HEK293 (cell line): ENCODE measurements around the gene N4BP3.

Source experiments
- CTCF ChIA-PET: fragments of 350-600 bp; formaldehyde crosslinking; extraction: SDS; loops from one replicate; lab custom pipeline; 2021; ENCODE audit warnings: antibody characterized with exemption; lab: Yijun Ruan, JAX
- POLR2A ChIA-PET: fragments of 300-600 bp; formaldehyde crosslinking; extraction: SDS; loops from one replicate; lab custom pipeline; 2020; ENCODE audit warnings: antibody characterized with exemption, inconsistent platforms; lab: Yijun Ruan, JAX
- H3K27ac ChIP-seq: fragments of 200-500 bp; sonication (Bioruptor generic); 2 replicates; pipeline ENCODE4 v1.5.1; 2014; ENCODE audit warnings: low read depth, low read length, control low read depth, inconsistent platforms; ENCODE audit errors: extremely low read depth
- H3K36me3 ChIP-seq, 2 experiments: fragments of 200-500 bp in 1 of 2; sonication (Bioruptor generic) in 1 of 2; 1 replicate in 1 of 2; 2 replicates in 1 of 2; pipeline ENCODE4 v1.5.1; 2014 to 2017; ENCODE audit warnings: inconsistent platforms in 2 of 2, low read length in 2 of 2; ENCODE audit not compliant: control insufficient read depth in 2 of 2, insufficient read depth in 1 of 2
- H3K4me1 ChIP-seq: fragments of 200-500 bp; sonication (Bioruptor generic); 2 replicates; pipeline ENCODE4 v1.5.1; 2014; ENCODE audit warnings: mild to moderate bottlenecking, low read length, inconsistent platforms; ENCODE audit not compliant: control insufficient read depth, insufficient read depth
- H3K4me3 ChIP-seq: 2 replicates; pipeline ENCODE4 v1.5.1; 2011; ENCODE audit warnings: low read depth, mild to moderate bottlenecking, control low read depth, low read length, moderate library complexity
- H3K9me3 ChIP-seq: fragments of 200-500 bp; sonication (Bioruptor generic); 2 replicates; pipeline ENCODE4 v1.5.1; 2014; ENCODE audit warnings: low read depth, low read length, inconsistent platforms; ENCODE audit not compliant: control insufficient read depth, insufficient read depth
- FEZF1 ChIP-seq: fragments of 450-650 bp; formaldehyde crosslinking; IDR thresholded peaks from 2 replicates; pipeline ENCODE4 v1.5.1; 2016; ENCODE audit warnings: missing biosample characterization, missing genetic modification characterization
- OSR2 ChIP-seq: fragments of 450-650 bp; formaldehyde crosslinking; IDR thresholded peaks from 2 replicates; pipeline ENCODE4 v1.5.1; 2016; ENCODE audit warnings: missing biosample characterization, missing genetic modification characterization
- SCRT2 ChIP-seq: fragments of 450-650 bp; formaldehyde crosslinking; IDR thresholded peaks from 2 replicates; pipeline ENCODE4 v1.5.1; 2016; ENCODE audit warnings: missing biosample characterization, missing genetic modification characterization
- SP2 ChIP-seq: fragments of 450-650 bp; formaldehyde crosslinking; IDR thresholded peaks from 2 replicates; pipeline ENCODE4 v1.5.1; 2016; ENCODE audit warnings: missing biosample characterization, missing genetic modification characterization
- SP7 ChIP-seq: fragments of 450-650 bp; formaldehyde crosslinking; IDR thresholded peaks from 2 replicates; pipeline ENCODE4 v1.5.1; 2016; ENCODE audit warnings: missing biosample characterization, missing genetic modification characterization
- ZBTB26 ChIP-seq: fragments of 450-650 bp; formaldehyde crosslinking; optimal IDR thresholded peaks from 2 replicates; pipeline ENCODE3; 2016; ENCODE audit warnings: missing biosample characterization, mild to moderate bottlenecking, missing genetic modification characterization
- ZBTB48 ChIP-seq: fragments of 450-650 bp; formaldehyde crosslinking; IDR thresholded peaks from 2 replicates; pipeline ENCODE4 v1.5.1; 2016; ENCODE audit warnings: missing biosample characterization, missing genetic modification characterization
- ZNF10 ChIP-seq: fragments of 450-650 bp; formaldehyde crosslinking; IDR thresholded peaks from 2 replicates; pipeline ENCODE4 v1.5.1; 2017; ENCODE audit warnings: missing biosample characterization, missing genetic modification characterization
- ZNF184 ChIP-seq: fragments of 450-650 bp; IDR thresholded peaks from 2 replicates; pipeline ENCODE4 v1.5.1; 2018; ENCODE audit warnings: missing biosample characterization, mild to moderate bottlenecking, missing genetic modification characterization
- ZNF221 ChIP-seq: fragments of 450-650 bp; formaldehyde crosslinking; IDR thresholded peaks from 2 replicates; pipeline ENCODE4 v1.5.1; 2017; ENCODE audit warnings: missing biosample characterization, missing genetic modification characterization, borderline replicate concordance
- ZNF362 ChIP-seq: fragments of 450-650 bp; formaldehyde crosslinking; IDR thresholded peaks from 2 replicates; pipeline ENCODE4 v1.5.1; 2016; ENCODE audit warnings: missing biosample characterization, missing genetic modification characterization
- ZNF394 ChIP-seq: fragments of 450-650 bp; formaldehyde crosslinking; IDR thresholded peaks from 2 replicates; pipeline ENCODE4 v1.5.1; 2016; ENCODE audit warnings: missing biosample characterization, missing genetic modification characterization, mild to moderate bottlenecking, moderate library complexity, borderline replicate concordance
- ZNF426 ChIP-seq: fragments of 450-650 bp; formaldehyde crosslinking; IDR thresholded peaks from 2 replicates; pipeline ENCODE4 v1.5.1; 2017; ENCODE audit warnings: missing biosample characterization, missing genetic modification characterization, mild to moderate bottlenecking, inconsistent platforms, moderate library complexity
- ZNF48 ChIP-seq: fragments of 450-650 bp; formaldehyde crosslinking; IDR thresholded peaks from 2 replicates; pipeline ENCODE4 v1.5.1; 2016; ENCODE audit warnings: missing biosample characterization, missing genetic modification characterization
- ZNF555 ChIP-seq: fragments of 450-650 bp; formaldehyde crosslinking; conservative IDR thresholded peaks from 2 replicates; pipeline ENCODE4 v1.5.1; 2017; ENCODE audit warnings: missing biosample characterization, mild to moderate bottlenecking, missing genetic modification characterization, inconsistent platforms
- ZNF658 ChIP-seq: fragments of 450-650 bp; formaldehyde crosslinking; IDR thresholded peaks from 2 replicates; pipeline ENCODE4; 2016; ENCODE audit warnings: missing biosample characterization, missing genetic modification characterization
- ZNF837 ChIP-seq: fragments of 450-650 bp; formaldehyde crosslinking; IDR thresholded peaks from 2 replicates; pipeline ENCODE4 v1.5.1; 2016; ENCODE audit warnings: missing biosample characterization, missing genetic modification characterization
- TF ChIP-seq, protein P1 (sequence below): fragments of 450-650 bp; formaldehyde crosslinking; IDR thresholded peaks from 2 replicates; pipeline ENCODE4 v1.5.1; 2016; ENCODE audit warnings: missing biosample characterization, missing genetic modification characterization
- TF ChIP-seq, protein P2 (sequence below): IDR thresholded peaks from 2 replicates; pipeline ENCODE4 v1.6.1; 2011; ENCODE audit warnings: mild to moderate bottlenecking, low read depth, low read length, borderline replicate concordance
- TF ChIP-seq, protein P3 (sequence below): fragments of 450-650 bp; formaldehyde crosslinking; IDR thresholded peaks from 2 replicates; pipeline ENCODE4 v1.5.1; 2016; ENCODE audit warnings: missing biosample characterization, missing genetic modification characterization
- TF ChIP-seq, protein P4 (sequence below): fragments of 450-650 bp; formaldehyde crosslinking; IDR thresholded peaks from 2 replicates; pipeline ENCODE4 v1.5.1; 2017; ENCODE audit warnings: missing biosample characterization, missing genetic modification characterization

The N4BP3 gene

DNA sequence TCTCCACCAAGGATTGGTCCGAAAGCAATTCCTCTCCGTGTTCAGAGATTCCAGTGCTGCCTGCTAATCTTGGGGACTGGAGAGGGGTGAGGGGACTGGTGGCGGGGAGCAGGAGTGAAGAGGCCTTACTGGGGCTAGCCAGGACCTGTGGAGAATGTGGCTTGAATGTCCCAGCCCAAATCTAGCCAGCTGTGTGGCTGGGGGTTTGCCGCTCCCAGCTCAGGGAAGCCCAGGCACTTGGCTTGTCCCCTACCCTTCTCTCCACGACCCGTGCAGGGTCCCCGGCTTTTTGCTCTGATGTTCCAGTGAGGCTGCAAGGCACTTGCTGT is 2.4 kb downstream of the N4BP3 start:
- no peaks in the 10 kb centered on the region for H3K4me1 ChIP-seq
- POLR2A ChIA-PET = interaction anchor here (0.6 to 2.0 kb wide), 3 partner anchors 16 to 83 kb away, joined by 3 to 8 read pairs (median 4); partner anchors contain the start of genes NHP2 and RMND5B
- CTCF ChIA-PET = interaction anchor here (0.6 kb wide), 1 partner anchor 588 kb away, joined by 3 read pairs; no protein-coding TSS in a partner anchor
- H3K4me3 ChIP-seq = no peak overlapping the region
- H3K9me3 ChIP-seq = no peaks in the 10 kb centered on the region
- TF ChIP-seq ZNF221 = no peak
- no peak for TF ChIP-seq ZNF394 (tag by site-specific recombination)
- TF ChIP-seq OSR2 (tag by site-specific recombination) = no peak
- TF ChIP-seq ZNF184 = no peak
- no peak for TF ChIP-seq SP2 (tag by site-specific recombination)
- no peak overlapping the region for H3K27ac ChIP-seq
- no peaks in the 10 kb centered on the region for H3K36me3 ChIP-seq

- Histone ChIP-seq H3K4me1 (0 out of 2 replicates have a peak, but pooled peaks cover under 1% of the 10 kb centered on the region), H3K9me3 (no peaks in the 10 kb centered on the region), H3K4me3 (no peak overlapping the region), H3K36me3 (no peaks in the 10 kb centered on the region), H3K27ac (no peak overlapping the region)
- ChIA-PET CTCF (no interaction called here), POLR2A (interaction anchor here (0.6 to 2.0 kb wide), 4 partner anchors 15 to 88 kb away, joined by 3 to 8 read pairs (median 4); partner anchors contain the start of genes HNRNPAB, NHP2 and RMND5B)
- TF ChIP-seq ZNF837 (tag by site-specific recombination) (no peak), FEZF1 (tag by site-specific recombination) (no peak), SCRT2 (tag by site-specific recombination) (no peak), SP7 (tag by site-specific recombination) (no peak), ZBTB26 (no peak), OSR2 (tag by site-specific recombination) (no peak), ZNF555 (tag by site-specific recombination) (no peak), ZNF362 (tag by site-specific recombination) (no peak), ZBTB48 (no peak), ZNF426 (tag by site-specific recombination) (no peak), ZNF10 (tag by site-specific recombination) (no peak), ZNF658 (tag by site-specific recombination) (no peak), ZNF48 (no peak)
- TF ChIP-seq, protein P1, sequence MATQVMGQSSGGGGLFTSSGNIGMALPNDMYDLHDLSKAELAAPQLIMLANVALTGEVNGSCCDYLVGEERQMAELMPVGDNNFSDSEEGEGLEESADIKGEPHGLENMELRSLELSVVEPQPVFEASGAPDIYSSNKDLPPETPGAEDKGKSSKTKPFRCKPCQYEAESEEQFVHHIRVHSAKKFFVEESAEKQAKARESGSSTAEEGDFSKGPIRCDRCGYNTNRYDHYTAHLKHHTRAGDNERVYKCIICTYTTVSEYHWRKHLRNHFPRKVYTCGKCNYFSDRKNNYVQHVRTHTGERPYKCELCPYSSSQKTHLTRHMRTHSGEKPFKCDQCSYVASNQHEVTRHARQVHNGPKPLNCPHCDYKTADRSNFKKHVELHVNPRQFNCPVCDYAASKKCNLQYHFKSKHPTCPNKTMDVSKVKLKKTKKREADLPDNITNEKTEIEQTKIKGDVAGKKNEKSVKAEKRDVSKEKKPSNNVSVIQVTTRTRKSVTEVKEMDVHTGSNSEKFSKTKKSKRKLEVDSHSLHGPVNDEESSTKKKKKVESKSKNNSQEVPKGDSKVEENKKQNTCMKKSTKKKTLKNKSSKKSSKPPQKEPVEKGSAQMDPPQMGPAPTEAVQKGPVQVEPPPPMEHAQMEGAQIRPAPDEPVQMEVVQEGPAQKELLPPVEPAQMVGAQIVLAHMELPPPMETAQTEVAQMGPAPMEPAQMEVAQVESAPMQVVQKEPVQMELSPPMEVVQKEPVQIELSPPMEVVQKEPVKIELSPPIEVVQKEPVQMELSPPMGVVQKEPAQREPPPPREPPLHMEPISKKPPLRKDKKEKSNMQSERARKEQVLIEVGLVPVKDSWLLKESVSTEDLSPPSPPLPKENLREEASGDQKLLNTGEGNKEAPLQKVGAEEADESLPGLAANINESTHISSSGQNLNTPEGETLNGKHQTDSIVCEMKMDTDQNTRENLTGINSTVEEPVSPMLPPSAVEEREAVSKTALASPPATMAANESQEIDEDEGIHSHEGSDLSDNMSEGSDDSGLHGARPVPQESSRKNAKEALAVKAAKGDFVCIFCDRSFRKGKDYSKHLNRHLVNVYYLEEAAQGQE = no peak
- TF ChIP-seq, protein P2, sequence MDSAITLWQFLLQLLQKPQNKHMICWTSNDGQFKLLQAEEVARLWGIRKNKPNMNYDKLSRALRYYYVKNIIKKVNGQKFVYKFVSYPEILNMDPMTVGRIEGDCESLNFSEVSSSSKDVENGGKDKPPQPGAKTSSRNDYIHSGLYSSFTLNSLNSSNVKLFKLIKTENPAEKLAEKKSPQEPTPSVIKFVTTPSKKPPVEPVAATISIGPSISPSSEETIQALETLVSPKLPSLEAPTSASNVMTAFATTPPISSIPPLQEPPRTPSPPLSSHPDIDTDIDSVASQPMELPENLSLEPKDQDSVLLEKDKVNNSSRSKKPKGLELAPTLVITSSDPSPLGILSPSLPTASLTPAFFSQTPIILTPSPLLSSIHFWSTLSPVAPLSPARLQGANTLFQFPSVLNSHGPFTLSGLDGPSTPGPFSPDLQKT = no peak
- TF ChIP-seq, protein P3, sequence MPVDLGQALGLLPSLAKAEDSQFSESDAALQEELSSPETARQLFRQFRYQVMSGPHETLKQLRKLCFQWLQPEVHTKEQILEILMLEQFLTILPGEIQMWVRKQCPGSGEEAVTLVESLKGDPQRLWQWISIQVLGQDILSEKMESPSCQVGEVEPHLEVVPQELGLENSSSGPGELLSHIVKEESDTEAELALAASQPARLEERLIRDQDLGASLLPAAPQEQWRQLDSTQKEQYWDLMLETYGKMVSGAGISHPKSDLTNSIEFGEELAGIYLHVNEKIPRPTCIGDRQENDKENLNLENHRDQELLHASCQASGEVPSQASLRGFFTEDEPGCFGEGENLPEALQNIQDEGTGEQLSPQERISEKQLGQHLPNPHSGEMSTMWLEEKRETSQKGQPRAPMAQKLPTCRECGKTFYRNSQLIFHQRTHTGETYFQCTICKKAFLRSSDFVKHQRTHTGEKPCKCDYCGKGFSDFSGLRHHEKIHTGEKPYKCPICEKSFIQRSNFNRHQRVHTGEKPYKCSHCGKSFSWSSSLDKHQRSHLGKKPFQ (tag by site-specific recombination) = no peak
- TF ChIP-seq, protein P4, sequence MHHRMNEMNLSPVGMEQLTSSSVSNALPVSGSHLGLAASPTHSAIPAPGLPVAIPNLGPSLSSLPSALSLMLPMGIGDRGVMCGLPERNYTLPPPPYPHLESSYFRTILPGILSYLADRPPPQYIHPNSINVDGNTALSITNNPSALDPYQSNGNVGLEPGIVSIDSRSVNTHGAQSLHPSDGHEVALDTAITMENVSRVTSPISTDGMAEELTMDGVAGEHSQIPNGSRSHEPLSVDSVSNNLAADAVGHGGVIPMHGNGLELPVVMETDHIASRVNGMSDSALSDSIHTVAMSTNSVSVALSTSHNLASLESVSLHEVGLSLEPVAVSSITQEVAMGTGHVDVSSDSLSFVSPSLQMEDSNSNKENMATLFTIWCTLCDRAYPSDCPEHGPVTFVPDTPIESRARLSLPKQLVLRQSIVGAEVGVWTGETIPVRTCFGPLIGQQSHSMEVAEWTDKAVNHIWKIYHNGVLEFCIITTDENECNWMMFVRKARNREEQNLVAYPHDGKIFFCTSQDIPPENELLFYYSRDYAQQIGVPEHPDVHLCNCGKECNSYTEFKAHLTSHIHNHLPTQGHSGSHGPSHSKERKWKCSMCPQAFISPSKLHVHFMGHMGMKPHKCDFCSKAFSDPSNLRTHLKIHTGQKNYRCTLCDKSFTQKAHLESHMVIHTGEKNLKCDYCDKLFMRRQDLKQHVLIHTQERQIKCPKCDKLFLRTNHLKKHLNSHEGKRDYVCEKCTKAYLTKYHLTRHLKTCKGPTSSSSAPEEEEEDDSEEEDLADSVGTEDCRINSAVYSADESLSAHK = no peak
These were observed 3.0 kb downstream of the N4BP3 start for GRCh38 chr5:178116143-178116885.
